Skeletal muscle cell (primary cell): ENCODE measurements around the gene ASCC2.
A peak's percentile ranks its signal among the peaks of the same experiment; 100 is the strongest.

ENCODE experiments used
- DNase-seq: peaks from one replicate; pipeline ENCODE4 v3.0.0-alpha.2; 2010; ENCODE audit warnings: low read depth
- H3K4me3 ChIP-seq: 2 replicates; pipeline ENCODE4 v1.5.1; 2011; ENCODE audit warnings: low read depth, mild to moderate bottlenecking, control low read depth, low read length, moderate library complexity

Gene ASCC2

DNA sequence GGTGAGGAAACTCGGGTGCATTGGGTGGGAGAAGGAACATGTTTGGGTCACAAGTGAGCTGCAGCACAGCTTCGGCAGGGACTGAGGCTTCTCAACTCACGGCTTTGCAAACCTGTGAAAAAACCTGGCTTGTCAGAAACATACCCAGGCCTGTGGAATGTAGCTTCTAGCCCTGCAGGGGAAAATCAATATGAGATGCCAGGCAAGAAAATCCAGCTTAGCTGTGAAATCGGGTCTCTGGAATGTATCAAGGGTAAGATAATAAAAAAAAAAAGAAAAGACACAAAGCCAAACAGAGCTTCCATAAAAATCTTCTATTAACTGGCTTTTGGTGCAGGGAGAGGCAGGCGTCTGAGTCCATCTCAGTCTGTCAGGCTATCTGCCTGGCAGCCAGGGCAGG, 42.4 kb downstream of the ASCC2 start:
- no peak for DNase-seq
- no peak overlapping the region for H3K4me3 ChIP-seq

DNA sequence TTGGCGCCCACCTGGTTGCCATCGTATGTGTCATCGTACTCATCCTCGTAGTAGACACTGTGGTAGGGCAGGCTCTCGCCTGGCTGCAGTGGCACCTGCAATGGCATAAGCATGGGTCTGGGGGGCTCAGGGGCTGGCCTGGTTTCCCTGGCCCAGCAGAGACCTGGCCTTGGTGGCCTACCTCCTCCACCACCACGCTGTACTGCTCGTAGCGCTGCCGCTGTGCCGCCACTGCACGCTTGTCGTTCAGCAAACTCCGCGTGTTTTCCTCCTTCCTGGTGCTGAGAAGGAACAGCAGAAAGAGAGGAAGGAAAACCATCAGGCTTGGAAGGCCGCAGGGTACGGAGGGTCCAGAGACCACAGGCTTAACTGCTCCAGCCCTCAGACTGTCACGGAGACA, 44.7 kb downstream of the ASCC2 start:
- no peak for DNase-seq
- H3K4me3 ChIP-seq = no peak overlapping the region

DNA sequence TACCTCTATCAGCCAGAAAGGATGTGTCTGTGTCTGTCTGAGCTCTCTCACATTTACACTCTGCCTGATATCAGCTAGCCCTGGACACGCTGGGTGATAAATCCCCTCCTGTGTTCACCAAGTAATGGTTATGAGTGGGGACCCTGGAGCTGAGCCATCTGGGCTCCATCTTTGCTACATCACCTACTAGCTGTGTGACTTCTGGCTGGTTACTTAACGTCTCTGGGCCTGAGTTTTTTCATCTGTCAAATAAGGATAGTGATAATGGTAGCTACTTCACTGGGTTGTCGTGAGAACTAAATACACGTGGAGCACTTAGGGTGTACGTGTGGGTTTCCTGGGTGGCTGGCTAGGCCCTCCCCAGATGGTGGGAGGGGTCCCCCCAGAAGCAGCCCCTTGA, 48.0 kb downstream of the ASCC2 start:
- DNase-seq = no peak

DNA sequence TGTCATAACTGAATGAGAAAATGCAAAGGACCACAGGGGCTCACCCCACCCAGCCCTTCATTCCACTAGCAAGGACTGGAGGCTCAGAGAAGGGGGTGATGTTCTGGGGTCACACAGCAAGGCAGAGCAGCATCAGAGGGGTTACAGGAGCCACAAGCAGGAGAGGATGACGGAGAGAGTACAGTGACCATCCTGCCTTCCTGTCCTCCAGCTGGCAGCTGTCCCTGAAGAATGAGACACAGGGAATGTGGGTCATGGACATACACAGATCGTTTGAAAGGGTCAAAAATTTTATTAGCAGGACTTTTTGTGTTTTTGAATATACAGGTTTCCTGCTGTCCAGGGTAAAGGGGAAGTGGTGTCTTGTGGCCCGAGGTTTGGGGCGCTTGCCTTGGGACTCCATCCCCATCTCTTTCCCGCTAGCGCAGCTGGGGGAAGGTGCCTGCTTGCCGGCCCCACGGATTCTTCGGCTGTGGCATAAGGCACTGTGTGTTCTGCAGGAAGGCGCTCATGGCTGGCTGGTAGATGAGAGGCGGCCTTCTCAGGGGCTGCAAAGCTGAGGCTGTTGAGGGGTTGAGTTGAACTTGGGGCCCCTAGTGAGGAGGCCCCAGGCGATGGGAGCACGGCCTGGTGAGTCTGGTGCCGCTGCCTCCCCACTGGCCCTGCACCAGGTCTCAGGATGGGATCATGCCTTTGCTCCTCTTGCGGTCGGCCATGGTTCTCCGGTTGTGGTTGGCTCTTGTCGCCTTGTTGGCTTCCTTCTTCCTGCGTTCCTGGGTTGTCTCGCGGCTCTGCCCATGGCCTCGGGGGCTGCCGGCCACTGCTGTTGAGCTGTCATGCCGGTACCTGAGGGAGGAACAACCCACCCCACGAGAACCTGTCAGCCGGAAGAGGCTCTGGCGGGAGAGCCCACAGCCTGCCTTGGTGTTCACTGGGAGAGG, 49.5 kb downstream of the ASCC2 start:
- H3K4me3 ChIP-seq = no peak overlapping the region
- no peak for DNase-seq

More for the DNA sequence above, 48.0 kb downstream of the ASCC2 start:
- no peak overlapping the region for H3K4me3 ChIP-seq

DNA sequence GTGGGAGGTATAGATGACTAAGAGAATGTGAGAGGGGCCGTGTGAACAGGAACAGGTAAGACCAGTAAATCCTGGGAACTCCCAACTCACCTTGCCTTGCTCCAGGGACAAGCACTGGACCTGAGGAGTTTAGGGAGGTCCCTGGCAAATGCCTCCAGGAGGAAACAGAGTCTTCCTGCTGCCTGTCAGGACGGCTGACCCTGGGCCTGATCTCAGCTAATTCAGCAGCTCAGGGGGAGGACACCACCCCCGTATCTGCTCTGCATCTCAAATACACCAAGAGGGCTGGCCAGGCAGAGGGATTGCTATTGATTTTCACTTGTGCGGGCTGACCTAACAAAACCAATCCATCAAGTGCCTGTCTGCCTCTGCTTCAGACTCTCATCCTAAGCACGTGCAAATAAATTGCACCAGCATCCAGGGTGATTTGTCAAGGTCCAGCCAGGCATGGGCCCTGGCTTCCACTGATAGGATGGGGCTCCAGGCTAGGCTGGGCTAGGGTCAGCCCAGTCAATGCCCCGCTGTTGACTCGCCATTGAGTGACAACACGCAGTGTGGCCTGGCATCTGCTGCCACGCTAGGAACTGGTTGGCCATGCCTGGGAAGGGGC, 50.6 kb downstream of the ASCC2 start:
- H3K4me3 ChIP-seq = no peak overlapping the region
- DNase-seq = no peak

DNA sequence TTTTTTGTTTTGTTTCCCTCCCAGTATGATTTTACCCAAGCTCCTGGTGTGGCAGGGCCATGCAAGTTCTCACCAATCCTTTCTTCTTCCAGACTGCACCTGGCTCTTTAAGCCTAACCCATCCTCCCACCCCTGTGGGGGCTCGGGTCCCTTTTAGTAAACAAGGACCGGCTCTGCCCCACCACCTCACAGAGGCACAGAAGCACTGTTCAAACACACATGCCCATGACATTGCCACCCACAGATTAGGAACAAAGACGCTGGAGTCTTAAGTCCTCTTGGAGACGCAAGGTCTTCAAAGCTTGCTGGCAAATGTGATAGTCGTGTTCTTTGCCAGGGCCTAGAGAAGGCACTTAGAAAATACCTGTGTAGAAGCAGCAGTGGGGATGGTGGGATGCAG, 52.0 kb downstream of the ASCC2 start:
- no peak overlapping the region for H3K4me3 ChIP-seq
- no peak for DNase-seq

DNA sequence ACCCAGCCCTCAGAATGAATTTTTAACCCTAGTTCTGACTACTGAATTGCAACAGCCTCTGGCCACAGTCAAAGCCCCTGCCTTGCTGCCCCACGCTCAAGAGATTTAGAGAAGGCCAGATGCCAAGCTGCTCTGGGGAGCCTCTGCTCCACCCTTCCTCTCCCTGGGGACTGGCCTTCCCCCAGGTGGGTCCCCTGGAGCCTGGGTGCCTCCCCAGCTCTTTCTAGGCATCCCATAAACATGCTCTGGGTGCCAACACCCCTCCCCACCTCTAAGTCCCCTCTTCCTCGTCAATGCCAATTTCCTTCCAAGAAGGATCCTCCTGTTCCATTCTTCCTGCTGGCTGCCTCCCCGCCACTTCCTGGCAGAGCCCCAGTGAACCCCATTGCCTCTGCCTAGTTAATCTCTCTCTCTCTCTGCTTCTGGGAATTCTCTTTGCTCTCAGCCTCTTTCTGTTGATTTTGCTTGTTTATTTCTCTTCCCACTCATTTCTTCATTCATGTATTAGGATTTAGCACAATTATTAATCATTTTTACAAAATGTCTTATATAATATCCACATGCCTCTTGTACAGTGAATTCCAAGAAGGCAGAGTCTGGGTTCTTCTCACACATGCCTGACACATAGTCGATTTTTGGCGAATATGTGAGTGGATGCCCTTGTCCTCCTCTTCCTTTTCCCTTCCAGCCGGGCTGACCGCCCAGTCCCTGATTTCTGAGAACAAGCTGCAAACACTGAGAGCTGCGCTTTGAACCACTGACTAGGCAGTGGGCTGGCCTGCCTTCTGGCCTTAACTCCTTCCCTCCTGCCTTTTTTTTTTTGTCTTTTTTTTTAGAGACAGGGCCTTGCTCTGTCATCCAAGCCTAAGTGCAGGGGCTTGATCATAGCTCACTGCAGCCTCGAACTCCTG, 53.4 kb downstream of the ASCC2 start:
- no peak overlapping the region for H3K4me3 ChIP-seq
- no peak for DNase-seq

DNA sequence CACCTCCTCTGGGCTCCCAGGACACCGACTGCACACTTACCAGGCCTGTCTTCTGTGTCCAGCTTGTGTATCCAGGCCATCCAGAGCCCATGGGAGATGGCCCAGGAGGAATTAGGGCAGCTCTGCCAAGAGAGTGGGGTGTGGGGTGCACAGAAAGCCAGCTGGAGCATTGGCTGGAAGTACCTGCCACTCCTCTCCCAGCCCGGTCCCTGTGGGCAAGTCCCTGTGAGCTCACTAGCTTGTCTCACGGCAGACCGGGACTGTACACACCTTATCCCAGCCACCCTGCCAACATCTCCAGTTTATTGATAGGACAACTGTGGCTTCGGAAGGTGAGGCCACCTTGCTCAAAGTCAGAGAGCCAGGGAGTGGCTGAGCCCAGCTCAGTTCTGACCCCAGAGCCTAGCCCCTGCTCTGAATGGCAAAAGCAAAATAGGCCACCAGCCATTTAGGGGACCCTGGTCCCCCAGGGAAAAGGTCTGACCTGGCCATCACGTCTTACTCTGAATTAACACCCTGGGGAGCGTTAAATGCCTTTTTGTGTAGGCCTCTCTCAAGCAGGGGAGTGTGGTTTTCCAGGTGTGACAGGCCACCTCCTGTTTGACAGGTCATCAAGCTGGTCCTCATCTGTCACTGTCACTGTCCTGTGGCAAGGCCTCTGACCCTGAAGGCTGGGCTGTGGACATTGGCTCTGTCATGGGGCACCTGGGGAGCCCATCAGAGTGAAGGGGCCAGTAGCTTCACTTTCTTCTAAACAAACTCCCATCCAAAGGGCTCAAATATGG, 55.8 kb downstream of the ASCC2 start:
- H3K4me3 ChIP-seq = no peak overlapping the region
- no peak for DNase-seq

DNA sequence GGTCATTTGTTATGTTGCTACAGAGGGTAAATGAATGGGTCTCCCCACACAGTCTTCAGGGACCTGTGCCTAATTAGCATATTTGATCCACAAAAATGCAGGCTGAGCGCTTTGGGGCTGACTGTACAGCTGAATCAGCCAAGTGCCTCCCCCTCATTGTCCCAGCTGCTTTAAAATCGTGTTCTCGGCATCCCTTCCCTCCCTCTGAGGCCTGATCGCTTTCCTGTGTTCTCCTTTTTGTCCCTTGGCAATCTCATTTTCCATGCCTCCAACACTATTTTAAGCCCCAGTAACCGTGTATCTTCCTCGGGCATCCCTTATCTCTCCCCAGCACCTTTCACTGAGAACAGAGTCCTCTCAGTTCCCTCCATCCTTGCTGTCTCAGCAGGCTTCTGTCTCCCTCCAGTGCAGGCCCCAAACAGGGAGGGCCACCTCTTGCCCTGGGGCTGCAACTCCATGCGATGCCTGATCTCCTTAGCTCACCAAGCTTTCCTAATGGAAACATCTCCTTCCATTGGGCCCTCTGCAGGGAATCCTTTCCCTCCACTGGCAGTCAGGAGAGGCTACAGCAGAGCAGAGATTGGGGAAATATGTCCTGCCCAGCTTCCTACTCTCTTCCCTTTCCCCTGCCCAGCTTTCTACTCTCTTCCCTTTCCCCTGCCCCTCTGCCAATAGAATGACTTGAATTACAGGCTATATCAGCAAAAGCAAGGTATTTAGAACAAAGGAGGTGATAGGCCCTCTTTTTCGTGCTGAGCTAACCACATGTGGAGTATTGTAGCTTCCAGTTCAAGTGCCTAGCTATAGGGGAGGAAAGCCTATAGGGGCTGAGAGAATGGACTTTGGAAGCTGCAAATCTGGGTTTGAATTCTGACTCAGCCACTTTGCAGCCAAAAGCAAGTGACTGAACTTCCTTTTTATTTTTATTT, 57.1 kb downstream of the ASCC2 start:
- H3K4me3 ChIP-seq = no peak overlapping the region
- peak; percentile 61 for DNase-seq

DNA sequence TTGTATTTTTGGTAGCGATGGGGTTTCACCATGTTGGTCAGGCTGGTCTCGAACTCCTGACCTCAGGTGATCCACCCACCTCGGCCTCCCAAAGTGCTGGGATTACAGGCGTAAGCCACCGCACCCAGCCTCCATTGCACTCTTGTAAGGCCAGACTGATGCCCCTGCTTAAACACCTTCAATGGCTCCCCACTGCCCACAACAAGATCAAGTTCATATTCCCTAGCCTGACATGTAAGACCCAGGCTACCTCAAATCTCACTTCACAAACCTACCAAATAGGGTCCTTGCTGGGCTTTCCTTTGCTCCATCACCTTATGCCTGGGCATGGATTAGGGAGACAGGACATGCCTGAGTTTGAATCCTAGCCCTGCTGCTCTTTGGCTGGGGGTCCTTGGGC, 57.9 kb downstream of the ASCC2 start:
- no peak for DNase-seq
- no peak overlapping the region for H3K4me3 ChIP-seq

DNA sequence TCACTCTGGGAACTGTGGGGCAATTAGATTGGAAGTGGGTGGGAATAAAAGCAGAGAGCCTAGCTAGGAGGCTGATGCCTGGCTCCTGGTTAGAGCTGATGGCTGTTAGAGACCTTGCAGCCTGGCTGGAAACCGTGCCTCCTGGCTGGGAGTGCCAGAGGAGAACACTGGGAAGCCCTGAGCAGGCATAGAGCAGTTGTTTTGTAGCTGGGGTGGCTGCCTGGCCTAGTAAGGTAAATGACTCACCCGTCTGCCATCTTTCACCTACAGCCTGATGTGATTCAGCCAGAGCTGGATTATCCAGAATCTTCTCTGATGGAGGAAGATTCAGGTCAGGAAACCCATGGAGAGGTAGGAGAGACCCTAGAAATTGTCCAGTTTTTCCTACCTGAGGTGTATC, 64.8 kb downstream of the ASCC2 start:
- DNase-seq = peak; percentile 22

DNA sequence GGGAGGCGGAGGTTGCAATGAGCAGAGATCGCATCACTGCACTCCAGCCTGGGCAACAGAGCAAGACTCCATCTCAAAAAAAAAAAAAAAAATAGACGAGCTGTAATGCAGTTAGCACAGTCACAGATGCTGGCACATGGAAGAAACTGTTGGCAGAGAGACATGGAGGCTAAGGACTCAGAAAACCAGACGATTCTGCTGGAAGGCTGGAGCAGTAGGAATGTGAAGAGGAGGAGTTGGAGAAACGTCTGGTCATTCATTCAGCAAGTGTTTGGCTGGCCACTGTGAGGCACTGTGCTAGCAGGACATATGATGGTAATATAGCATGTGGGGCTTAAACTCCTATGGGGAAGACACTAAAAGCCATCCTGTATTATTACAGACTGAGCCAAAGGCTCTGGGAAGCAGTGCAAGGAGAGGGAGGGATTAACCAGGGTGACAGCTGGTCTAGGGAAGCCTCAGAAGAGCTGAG, 65.9 kb downstream of the ASCC2 start:
- peak; percentile 39 for DNase-seq
- no peak overlapping the region for H3K4me3 ChIP-seq

More for the DNA sequence above, 64.8 kb downstream of the ASCC2 start:
- no peak overlapping the region for H3K4me3 ChIP-seq

DNA sequence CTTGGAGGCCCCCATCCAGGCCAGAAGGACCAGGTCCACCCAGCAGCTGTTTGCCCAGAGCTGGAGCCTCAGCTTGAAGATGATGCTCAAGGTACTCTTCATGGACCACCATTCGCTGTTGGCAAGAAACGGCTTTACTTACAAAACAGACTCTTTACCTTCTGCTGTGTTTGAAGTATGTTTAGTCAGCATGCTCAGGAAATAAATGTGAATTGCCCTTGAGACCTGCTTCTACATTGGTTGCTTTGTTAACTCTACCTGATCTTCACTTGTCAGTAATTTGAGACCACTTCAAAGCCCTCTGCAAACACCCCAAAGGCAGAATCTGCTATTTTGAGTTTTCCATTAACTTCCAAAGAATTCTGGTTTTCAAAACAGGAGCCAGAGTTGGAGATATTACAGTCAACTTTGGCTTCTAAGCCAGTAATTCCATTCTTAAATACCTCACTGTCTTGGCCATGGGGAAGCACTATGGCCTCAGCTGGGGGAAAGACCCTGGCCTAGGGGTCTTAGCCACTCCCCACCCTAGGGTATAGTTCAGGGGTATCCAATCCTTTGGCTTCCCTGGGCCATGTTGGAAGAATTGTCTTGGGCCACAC, 68.3 kb downstream of the ASCC2 start:
- H3K4me3 ChIP-seq = no peak overlapping the region
- DNase-seq = no peak

DNA sequence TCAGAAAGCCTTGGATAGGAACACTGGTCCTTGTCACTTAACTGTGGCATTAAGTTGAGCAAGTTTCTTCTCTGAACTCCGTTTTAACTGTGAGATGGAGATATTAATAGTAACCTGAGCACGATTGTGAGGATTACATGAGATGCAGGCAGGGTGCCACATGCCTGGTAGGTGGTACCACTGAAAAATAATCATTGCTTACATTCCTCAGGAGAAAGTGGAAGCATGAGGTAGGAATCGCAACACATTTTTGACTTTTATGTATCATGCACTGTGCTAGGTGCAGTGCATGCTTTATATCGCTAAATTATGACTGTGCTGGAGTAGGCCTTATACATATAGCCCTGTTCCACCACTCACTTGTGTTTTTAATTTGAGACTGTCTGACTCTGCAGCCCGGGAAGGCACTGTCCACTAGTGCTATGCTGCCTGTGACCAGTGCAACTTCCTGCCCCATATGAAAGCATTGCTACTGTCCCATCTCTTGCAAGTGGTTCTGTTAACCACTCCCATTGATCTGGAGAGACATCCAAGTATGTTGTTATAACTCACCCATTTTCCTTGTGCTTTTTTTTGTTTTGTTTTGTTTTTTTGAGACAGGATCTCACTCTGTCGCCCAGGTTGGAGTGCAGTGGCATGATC, 69.9 kb downstream of the ASCC2 start:
- DNase-seq = no peak

DNA sequence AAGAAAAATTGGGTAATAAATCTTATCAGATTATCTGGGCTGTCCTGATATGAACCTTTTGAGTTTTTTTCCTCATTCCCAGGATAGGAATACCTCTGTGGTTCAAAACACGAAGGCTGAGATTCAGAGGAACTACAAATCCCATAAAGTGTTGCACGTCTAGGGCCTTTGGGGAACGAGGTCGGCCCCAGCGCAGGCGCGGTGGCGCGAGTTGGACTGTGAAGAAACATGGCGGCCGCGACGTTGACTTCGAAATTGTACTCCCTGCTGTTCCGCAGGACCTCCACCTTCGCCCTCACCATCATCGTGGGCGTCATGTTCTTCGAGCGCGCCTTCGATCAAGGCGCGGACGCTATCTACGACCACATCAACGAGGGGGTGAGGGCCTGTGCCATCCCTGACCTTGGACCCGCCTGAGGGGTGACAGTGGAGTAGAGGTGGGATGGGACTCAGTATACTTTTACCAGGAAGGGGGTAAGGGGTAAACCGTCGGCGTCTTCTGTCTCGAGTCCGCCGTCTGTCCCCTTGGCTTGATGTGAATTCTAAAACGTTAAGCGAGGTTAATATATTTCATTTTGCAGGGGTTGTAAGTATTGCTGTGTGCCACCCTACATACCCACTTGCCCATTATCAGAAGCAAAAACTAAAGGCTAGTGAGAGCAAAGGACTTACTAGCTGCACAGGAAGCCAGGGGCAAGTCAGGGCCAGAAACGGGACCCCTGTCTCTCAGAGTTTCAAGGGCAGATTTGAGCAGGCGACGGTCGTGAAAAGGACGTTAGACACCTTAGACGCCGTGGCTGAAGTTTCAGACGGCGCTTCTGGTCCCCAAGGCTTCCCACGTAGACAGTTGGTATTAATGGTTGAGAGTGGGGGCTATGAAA, 70.7 kb downstream of the ASCC2 start, which contains the start of gene UQCR10:
TSS of gene UQCR10 (plus strand) at position 199 of the 881 bp plus-strand sequence. CDS start at position 229, 30 bp downstream.
- peak; percentile 61 for DNase-seq
- H3K4me3 ChIP-seq = peak within 1 kb of the TSS; percentile 75

More for the DNA sequence above, 69.9 kb downstream of the ASCC2 start:
- H3K4me3 ChIP-seq = peak overlapping the region; percentile 75

DNA sequence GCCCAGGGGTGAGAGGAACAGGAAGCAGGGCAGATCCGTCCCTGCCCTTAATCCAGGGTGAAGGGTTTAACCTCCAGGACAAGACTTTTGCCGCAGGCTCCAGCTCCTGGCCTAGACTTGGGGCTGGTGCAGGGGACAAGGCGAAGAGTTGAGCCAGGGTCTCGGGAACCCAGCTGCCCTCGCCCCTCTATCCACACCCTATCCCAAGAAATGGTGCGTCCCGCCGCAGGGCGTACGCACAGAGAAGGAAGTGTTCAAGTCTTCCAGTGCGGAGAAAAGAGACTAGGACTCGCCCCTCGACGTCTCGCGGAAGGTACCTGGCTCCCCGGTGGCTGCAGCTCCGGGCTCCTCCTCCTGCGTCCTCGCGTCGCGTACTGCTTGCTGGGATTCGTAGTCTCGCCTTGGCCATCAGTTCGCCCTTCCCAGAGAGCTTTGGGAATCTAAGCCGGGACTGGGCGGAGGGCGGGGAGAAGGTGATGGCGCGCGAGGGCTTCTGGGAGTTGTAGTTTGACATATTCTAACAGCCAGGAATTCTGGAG, 71.4 kb downstream of the ASCC2 start, which contains the start of gene ZMAT5:
TSS of gene ZMAT5 (minus strand) at position 376 of the 539 bp plus-strand sequence. CDS start 18,463 bp downstream, outside the sequence.
- peak within 1 kb of the TSS; percentile 75 for H3K4me3 ChIP-seq
- DNase-seq = peak; percentile 90
